ENCODE measurements around the gene GRAP2. TPM values are rescaled to one million over a fixed set of nuclear protein-coding genes. Genes with fewer than 3 reads are reported as not detected.

Gene GRAP2
- total and polyA plus RNA-seq, 2 of the 8 experiments (the other 6 are each of a cell fraction or from before 2014, with no cell fraction given), result 0.08 TPM; not detected in 1

GRCh38 chr22:39932918-39933649 lies 32.2 kb downstream of the GRAP2 start (continued):
- TF ChIP-seq, protein P1, sequence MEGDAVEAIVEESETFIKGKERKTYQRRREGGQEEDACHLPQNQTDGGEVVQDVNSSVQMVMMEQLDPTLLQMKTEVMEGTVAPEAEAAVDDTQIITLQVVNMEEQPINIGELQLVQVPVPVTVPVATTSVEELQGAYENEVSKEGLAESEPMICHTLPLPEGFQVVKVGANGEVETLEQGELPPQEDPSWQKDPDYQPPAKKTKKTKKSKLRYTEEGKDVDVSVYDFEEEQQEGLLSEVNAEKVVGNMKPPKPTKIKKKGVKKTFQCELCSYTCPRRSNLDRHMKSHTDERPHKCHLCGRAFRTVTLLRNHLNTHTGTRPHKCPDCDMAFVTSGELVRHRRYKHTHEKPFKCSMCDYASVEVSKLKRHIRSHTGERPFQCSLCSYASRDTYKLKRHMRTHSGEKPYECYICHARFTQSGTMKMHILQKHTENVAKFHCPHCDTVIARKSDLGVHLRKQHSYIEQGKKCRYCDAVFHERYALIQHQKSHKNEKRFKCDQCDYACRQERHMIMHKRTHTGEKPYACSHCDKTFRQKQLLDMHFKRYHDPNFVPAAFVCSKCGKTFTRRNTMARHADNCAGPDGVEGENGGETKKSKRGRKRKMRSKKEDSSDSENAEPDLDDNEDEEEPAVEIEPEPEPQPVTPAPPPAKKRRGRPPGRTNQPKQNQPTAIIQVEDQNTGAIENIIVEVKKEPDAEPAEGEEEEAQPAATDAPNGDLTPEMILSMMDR (IDR thresholded peaks at IDR 0.05; ENCODE audit: control extremely low read depth in 1 of 3, insufficient read depth in 1 of 3, low read depth in 1 of 3, low read length in 3 of 3), result peak; percentile 82 to 95 (median 90)
- TF ChIP-seq RAD21 (IDR thresholded peaks at IDR 0.05 in 1 of 2, conservative IDR thresholded peaks at IDR 0.05 in 1 of 2; ENCODE audit: low read depth in 2 of 2, low read length in 2 of 2) (peak; percentile 77 to 84), GTF2F1 (IDR thresholded peaks at IDR 0.05; ENCODE audit: borderline replicate concordance, low read depth, low read length) (no peak), ATF2 (IDR thresholded peaks at IDR 0.05; ENCODE audit: low read length) (no peak; the same call in 1 of the 2 replicates), YY1 (IDR thresholded peaks at IDR 0.05; ENCODE audit: low read depth, low read length) (0 out of 2 replicates have a peak, but pooled peaks have one; percentile 30), KDM1A (IDR thresholded peaks at IDR 0.05; ENCODE audit: borderline replicate concordance, low read length) (peak; percentile 38; the same call in 1 of the 2 replicates), BRCA1 (IDR thresholded peaks at IDR 0.05; ENCODE audit: low read depth, low read length) (no peak), BCL11A (IDR thresholded peaks at IDR 0.05; ENCODE audit: low read depth in 2 of 2, low read length in 2 of 2) (no peak), JUND (IDR thresholded peaks at IDR 0.05; ENCODE audit: low read length) (0 out of 2 replicates have a peak, but pooled peaks have one; percentile 36), EP300 (IDR thresholded peaks at IDR 0.05; ENCODE audit: borderline replicate concordance in 1 of 2, low read depth in 2 of 2, low read length in 2 of 2) (peak in 1 of 2 experiments; percentile 74; a peak in 1 of 3 replicates), SP1 (IDR thresholded peaks at IDR 0.05; ENCODE audit: low read depth, low read length) (peak; percentile 62; the same call in 1 of the 2 replicates), POU5F1 (IDR thresholded peaks at IDR 0.05; ENCODE audit: low read depth, low read length) (no peak), SIX5 (IDR thresholded peaks at IDR 0.05; ENCODE audit: low read depth, low read length) (0 out of 2 replicates have a peak, but pooled peaks have one; percentile 17)

All from H1 (cell line).